DOHH2 (cell line): Measurements from ENCODE around the gene SLC25A22.

Experiments
- EZH2phosphoT487 ChIP-seq: fragments of 200-600 bp; sonication (generic); IDR thresholded peaks from 2 replicates; pipeline ENCODE4 v1.6.1; 2017; ENCODE audit warnings: borderline replicate concordance, mild to moderate bottlenecking, antibody characterized with exemption, low read length, moderate library complexity, mixed read lengths
- TF ChIP-seq, protein P1 (sequence below): fragments of 200-600 bp; sonication (generic); IDR thresholded peaks from one replicate; pipeline ENCODE4 v1.5.1; 2014; ENCODE audit warnings: antibody characterized with exemption, mild to moderate bottlenecking, low read depth, low read length; ENCODE audit not compliant: poor library complexity, severe bottlenecking

DNA sequence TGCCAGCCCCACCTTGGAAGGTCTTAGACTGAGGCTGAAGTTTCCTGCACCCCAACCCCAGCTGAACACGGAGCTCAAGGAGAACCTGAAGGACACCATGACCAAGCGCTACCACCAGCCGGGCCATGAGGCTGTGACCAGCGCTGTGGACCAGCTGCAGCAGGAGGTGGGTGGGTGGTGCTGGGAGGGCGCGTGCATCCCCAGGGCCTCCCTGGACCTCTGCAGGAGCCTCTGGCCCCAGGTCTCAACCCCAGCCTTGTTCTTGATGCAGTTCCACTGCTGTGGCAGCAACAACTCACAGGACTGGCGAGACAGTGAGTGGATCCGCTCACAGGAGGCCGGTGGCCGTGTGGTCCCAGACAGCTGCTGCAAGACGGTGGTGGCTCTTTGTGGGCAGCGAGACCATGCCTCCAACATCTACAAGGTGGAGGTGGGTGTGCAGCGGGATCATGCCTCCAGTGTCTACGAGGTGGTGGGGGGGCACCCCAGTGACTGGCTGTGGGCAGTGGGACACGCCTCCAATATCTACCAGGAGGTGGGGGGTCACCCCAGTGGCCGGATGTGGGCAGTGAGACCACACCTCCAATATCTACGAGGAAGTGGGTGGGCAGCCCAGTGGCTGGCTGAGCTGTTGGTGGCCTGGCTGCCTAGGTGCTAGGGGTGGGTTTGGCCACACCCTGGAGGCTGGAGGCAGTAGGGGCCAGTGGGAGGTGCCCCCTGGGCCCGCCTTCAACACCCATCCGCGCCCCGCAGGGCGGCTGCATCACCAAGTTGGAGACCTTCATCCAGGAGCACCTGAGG is 39.3 kb upstream of the SLC25A22 start:
- TF ChIP-seq, protein P1, sequence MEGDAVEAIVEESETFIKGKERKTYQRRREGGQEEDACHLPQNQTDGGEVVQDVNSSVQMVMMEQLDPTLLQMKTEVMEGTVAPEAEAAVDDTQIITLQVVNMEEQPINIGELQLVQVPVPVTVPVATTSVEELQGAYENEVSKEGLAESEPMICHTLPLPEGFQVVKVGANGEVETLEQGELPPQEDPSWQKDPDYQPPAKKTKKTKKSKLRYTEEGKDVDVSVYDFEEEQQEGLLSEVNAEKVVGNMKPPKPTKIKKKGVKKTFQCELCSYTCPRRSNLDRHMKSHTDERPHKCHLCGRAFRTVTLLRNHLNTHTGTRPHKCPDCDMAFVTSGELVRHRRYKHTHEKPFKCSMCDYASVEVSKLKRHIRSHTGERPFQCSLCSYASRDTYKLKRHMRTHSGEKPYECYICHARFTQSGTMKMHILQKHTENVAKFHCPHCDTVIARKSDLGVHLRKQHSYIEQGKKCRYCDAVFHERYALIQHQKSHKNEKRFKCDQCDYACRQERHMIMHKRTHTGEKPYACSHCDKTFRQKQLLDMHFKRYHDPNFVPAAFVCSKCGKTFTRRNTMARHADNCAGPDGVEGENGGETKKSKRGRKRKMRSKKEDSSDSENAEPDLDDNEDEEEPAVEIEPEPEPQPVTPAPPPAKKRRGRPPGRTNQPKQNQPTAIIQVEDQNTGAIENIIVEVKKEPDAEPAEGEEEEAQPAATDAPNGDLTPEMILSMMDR, result no peak
- no peak for TF ChIP-seq EZH2phosphoT487
